ENCODE measurements around the gene GAA. TPM values are rescaled to one million over a fixed set of nuclear protein-coding genes. Genes with fewer than 3 reads are reported as not detected.

GAA gene
- total RNA-seq, 1 donor from 2014 or later, result 40.7 TPM

DNA sequence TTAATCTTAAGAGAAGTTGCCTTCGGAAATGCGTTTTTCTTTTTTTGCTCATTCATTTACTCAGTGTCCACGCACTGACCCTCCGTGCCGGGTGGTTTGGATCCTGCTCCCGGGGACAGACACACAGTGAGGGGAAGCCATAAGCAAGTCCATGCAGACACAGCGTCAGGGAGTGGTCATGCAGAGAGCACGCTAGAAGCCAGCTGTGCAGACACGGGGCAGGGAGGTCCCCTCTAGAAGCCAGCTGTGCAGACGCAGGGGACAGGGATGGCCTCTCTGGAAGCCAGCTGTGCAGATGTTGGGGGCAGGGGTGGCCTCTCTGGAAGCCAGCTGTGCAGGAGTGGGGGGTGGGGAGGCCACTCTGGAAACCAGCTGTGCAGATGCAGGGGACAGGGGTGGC lies 4.8 kb downstream of the GAA start:
- Mint-ChIP-seq H3K36me3 (no peaks in the 10 kb centered on the region), H3K9me3 (no peaks in the 10 kb centered on the region), H3K27me3 (no peaks in the 10 kb centered on the region), H3K4me3 (no peak overlapping the region), H3K27ac (no peak overlapping the region), H3K4me1 (ENCODE audit: unreplicated experiment) (peaks cover 23% of the 10 kb centered on the region)
- DNase-seq (ENCODE audit: extremely low spot score, unreplicated experiment), result no peak
- TF ChIP-seq, protein P1, sequence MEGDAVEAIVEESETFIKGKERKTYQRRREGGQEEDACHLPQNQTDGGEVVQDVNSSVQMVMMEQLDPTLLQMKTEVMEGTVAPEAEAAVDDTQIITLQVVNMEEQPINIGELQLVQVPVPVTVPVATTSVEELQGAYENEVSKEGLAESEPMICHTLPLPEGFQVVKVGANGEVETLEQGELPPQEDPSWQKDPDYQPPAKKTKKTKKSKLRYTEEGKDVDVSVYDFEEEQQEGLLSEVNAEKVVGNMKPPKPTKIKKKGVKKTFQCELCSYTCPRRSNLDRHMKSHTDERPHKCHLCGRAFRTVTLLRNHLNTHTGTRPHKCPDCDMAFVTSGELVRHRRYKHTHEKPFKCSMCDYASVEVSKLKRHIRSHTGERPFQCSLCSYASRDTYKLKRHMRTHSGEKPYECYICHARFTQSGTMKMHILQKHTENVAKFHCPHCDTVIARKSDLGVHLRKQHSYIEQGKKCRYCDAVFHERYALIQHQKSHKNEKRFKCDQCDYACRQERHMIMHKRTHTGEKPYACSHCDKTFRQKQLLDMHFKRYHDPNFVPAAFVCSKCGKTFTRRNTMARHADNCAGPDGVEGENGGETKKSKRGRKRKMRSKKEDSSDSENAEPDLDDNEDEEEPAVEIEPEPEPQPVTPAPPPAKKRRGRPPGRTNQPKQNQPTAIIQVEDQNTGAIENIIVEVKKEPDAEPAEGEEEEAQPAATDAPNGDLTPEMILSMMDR (conservative IDR thresholded peaks at IDR 0.05), result no peak

DNA sequence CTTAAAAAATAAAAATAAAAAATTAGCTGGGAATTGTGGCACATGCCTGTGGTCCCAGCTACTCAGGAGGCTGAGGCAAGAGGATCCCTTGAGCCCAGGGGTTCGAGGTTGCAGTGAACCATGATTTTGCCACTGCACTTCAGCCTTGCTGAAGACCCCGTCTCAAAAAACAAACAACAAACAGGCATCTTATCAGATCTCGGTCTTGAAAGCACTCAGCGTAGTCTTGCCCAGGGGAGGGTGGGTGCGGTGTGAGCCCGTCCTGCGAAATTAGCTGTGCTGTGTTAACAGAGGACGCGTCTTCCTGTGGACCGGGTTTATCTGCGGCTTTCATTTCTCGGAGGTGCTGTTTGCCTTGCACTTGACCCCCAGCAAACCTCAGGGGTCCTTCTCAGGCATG lies 5.4 kb downstream of the GAA start:
- Mint-ChIP-seq H3K9me3 (no peaks in the 10 kb centered on the region), H3K36me3 (no peaks in the 10 kb centered on the region), H3K4me1 (ENCODE audit: unreplicated experiment) (peaks cover 23% of the 10 kb centered on the region), H3K27me3 (no peaks in the 10 kb centered on the region), H3K27ac (no peak overlapping the region), H3K4me3 (no peak overlapping the region)
- no peak for DNase-seq (ENCODE audit: extremely low spot score, unreplicated experiment)
- TF ChIP-seq, protein P1 (conservative IDR thresholded peaks at IDR 0.05), result no peak

DNA sequence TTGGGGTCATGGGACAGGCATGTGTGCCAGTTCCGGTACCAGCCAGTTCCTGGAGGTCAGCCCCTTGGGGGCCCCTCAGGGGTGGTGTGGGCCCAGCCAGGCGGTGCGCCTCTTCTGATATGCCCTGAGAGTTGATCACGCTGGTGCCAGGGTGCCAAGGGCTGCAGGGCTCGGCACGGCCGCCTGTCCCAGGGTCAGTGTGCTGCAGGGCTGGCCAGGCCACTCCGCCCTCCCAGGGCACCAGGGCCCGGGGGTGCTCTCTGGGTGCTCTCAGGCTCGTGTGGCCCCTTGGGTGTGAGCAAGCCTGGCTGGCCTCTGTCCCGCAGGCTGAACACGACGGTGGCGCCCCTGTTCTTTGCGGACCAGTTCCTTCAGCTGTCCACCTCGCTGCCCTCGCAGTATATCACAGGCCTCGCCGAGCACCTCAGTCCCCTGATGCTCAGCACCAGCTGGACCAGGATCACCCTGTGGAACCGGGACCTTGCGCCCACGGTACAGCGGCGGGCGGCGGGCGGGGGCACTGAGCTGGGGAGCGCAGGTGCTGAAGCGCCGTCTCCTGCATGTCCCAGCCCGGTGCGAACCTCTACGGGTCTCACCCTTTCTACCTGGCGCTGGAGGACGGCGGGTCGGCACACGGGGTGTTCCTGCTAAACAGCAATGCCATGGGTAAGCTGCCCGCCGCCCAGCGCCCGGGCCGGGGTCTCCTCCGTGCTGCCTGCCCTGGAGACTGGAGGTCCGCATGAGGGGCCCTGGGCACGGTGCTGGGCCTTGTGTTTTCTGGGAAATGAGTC lies 6.0 kb downstream of the GAA start:
- Mint-ChIP-seq H3K36me3 (no peaks in the 10 kb centered on the region), H3K4me3 (no peak overlapping the region), H3K27me3 (no peaks in the 10 kb centered on the region), H3K27ac (no peak overlapping the region), H3K4me1 (ENCODE audit: unreplicated experiment) (peaks cover 18% of the 10 kb centered on the region), H3K9me3 (no peaks in the 10 kb centered on the region)
- no peak for DNase-seq (ENCODE audit: extremely low spot score, unreplicated experiment)
- TF ChIP-seq, protein P1 (conservative IDR thresholded peaks at IDR 0.05), result no peak

DNA sequence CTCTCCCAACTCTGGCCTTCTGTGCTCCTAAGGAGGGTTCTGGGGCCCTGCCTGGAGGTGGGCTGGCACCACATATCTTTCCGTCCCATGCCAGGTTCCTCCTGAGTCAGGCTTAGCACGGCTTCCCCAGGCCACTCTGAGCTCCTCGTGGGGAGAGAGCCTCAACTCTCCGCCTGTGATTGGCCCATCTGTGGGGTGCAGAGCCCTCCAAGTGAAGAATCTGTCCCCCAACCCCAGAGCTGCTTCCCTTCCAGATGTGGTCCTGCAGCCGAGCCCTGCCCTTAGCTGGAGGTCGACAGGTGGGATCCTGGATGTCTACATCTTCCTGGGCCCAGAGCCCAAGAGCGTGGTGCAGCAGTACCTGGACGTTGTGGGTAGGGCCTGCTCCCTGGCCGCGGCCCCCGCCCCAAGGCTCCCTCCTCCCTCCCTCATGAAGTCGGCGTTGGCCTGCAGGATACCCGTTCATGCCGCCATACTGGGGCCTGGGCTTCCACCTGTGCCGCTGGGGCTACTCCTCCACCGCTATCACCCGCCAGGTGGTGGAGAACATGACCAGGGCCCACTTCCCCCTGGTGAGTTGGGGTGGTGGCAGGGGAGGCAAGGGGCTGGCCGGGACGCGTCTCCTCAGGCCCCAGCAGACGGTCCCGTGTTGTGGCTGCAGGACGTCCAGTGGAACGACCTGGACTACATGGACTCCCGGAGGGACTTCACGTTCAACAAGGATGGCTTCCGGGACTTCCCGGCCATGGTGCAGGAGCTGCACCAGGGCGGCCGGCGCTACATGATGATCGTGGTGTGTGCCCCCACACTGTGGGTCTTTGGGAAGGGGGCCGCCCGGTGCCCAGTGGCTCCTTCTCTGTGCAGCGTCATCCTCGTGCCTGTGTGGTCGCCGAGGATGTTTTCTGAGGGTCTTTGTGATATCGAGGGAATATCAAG lies 6.9 kb downstream of the GAA start:
- Mint-ChIP-seq H3K36me3 (no peaks in the 10 kb centered on the region), H3K27me3 (no peaks in the 10 kb centered on the region), H3K4me1 (ENCODE audit: unreplicated experiment) (peaks cover 16% of the 10 kb centered on the region), H3K4me3 (no peak overlapping the region), H3K9me3 (no peaks in the 10 kb centered on the region), H3K27ac (no peak overlapping the region)
- DNase-seq (ENCODE audit: extremely low spot score, unreplicated experiment), result no peak
- TF ChIP-seq, protein P1 (conservative IDR thresholded peaks at IDR 0.05), result no peak

DNA sequence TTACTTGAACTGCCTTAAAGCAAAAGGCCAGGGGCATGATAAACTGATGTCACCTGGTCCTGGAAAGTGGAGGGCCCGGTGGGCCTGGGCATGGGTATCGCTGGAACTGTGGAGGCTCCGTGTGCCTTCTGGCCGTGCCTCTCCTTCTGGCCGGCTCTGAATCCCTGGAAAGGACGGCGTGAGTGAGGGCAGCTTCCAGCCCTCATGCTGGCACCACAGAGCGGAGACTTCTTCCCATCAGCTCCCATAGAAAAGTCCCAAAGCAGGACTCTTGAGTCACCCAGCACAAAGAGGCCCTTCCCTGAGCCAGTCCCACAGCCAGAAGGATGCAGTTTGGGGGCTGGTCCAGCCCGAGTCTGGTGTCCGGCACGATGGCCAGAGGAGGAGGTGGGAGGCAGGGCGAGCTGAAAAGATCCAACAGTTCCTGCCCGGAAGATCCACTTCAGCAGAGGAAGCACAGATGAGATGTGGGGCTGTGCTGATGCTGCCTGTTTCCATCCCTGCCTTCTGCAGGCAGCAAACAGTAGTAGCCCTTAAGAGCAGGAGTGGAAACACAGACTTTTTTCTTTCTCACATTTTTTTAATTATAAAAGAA lies 7.8 kb downstream of the GAA start:
- no peak overlapping the region for H3K4me3 Mint-ChIP-seq
- no peak overlapping the region for H3K27ac Mint-ChIP-seq
- peaks cover 10% of the 10 kb centered on the region for H3K4me1 Mint-ChIP-seq (ENCODE audit: unreplicated experiment)
- TF ChIP-seq, protein P1 (conservative IDR thresholded peaks at IDR 0.05), result no peak
- H3K36me3 Mint-ChIP-seq, result no peaks in the 10 kb centered on the region
- H3K9me3 Mint-ChIP-seq, result no peaks in the 10 kb centered on the region
- no peaks in the 10 kb centered on the region for H3K27me3 Mint-ChIP-seq
- DNase-seq (ENCODE audit: extremely low spot score, unreplicated experiment), result no peak

All from type B pancreatic cell (in vitro differentiated cells).